Measurements from ENCODE around the gene ZNF316.
A peak's percentile ranks its signal among the peaks of the same experiment; 100 is the strongest.
"Not testable (repeated sequence)": the region's sequence is repeated elsewhere in the genome, so short reads cannot be mapped to it uniquely, and the experiment has no call there.

Gene ZNF316

DNA sequence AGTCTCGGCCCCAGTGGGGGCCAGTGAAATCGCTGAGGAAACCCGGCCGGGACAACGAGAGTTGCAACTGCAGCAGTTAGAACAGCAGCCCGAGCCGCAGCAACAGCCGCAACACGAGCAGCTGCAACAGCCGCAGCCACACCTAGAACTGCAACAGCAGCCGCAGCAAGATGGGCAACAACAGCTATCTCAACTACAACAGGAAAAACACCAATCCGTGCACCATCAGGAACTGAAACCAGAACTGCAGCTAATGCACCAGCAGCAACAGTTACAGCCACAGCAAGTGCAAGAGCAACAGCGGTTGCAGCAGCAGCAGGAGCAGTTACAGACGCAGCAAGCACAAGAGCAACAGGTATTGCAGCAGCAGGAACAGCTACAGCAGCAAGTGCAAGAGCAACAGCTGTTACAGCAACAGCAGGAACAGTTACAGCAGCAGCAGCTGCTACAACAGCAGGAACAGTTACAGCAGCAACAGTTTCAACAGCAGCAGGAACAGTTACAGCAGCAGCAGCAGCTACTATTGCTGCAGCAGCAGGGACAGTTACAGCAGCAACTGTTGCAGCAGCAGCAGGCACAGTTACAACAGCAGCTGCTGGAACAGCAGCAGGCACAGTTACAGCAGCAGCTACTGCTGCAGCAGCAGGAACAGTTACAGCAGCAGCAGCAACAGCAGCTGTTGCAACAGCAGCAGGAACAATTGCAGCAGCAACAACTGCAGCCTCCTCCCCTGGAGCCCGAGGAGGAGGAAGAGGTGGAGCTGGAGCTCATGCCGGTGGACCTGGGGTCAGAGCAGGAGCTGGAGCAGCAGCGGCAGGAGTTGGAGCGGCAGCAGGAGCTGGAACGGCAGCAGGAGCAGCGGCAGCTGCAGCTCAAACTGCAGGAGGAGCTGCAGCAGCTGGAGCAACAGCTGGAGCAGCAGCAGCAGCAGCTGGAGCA, 15.7 kb upstream of the ZNF316 start:
- DNase-seq (ENCODE audit: low read depth in 1 of 2, low spot score in 1 of 2), result no peak

GRCh38 chr7:6622134-6622710, 14.9 kb upstream of the ZNF316 start:
- no peak for DNase-seq (ENCODE audit: low read depth in 1 of 2, low spot score in 1 of 2)

GRCh38 chr7:6623589-6624245, 13.4 kb upstream of the ZNF316 start:
- DNase-seq (ENCODE audit: low read depth in 1 of 2, low spot score in 1 of 2), result no peak

DNA sequence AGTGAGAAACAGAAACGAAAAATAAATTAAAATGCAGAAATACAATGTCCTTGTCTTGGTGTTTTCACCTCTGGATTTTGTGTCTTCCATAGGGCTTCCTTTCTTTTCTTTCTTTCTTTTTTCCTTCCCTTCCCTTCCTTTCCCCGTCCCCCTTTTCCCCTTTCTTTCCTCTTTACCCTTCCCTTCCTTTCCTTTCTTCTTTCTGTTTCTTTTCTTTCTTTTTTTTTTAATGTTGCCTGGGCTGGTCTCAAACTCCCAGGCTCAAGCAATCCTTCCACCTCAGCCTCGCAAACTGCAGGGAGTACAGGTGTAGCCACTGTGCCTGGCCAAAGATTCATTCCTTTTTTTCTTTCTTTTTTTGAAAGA, 12.9 kb upstream of the ZNF316 start:
- no peak for DNase-seq (ENCODE audit: low read depth in 1 of 2, low spot score in 1 of 2)

DNA sequence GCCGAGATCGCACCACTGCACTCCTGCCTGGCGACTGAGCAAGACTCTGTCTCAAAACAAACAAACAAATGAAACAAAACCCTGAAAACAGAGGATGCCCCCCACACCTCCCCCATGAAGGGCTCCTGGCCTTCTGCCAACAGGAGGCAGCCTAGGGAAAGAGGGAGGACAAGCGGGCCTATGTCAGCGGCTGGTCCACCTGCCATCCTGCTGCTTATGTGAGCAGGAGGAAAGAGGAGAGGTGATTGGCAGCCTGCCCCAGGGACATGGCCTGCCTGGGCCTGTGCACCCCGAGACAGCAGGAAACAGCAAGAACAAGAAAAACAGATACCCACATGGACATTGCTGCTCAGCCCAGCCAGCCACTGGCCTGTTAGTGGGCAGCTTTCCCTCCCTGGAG, 9.1 kb upstream of the ZNF316 start:
- no peak for DNase-seq (ENCODE audit: low read depth in 1 of 2, low spot score in 1 of 2)

GRCh38 chr7:6630007-6630849, 6.9 kb upstream of the ZNF316 start:
- no peak for DNase-seq (ENCODE audit: low read depth in 1 of 2, low spot score in 1 of 2)

DNA sequence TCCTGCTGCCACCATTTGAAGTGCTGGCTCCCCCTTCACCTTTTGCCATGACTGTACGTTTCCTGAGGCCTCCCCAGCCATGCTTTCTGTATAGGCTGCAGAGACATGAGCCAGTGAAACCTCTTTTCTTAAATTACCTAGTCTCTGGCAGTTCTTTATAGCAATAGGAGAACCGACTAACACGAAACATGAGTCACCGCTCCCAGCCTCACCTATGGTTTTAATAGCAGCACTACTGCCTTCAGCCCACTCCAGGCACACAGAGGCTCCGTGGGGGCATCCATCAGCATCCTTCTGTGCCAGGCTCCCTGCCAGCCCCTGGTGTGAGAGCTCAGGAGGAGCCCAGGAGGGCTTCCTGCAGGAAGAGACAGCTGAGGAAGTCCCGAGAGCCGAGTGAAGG, 5.5 kb upstream of the ZNF316 start:
- no peak for DNase-seq (ENCODE audit: low read depth in 1 of 2, low spot score in 1 of 2)

DNA sequence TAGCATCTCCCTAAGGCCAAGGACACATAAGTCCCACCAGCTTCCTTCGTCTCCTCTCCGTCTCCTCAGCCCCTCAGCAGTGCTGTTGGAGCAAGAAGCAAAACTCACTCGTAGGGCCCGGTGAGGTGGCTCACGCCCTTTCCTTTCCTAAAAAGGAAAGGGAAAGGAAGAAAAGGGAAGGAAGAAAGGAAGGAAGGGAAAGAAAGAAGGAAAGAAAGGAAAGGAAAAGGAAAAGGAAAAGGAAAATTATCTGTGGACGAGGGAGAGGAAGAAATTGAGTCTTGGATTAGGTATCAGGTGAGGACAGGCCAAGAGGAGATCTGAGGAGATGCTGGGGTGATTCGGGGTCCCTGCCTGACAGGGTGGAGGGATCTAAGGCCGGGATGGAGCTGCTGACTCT, 3.1 kb upstream of the ZNF316 start:
- DNase-seq (ENCODE audit: low read depth in 1 of 2, low spot score in 1 of 2), result no peak

DNA sequence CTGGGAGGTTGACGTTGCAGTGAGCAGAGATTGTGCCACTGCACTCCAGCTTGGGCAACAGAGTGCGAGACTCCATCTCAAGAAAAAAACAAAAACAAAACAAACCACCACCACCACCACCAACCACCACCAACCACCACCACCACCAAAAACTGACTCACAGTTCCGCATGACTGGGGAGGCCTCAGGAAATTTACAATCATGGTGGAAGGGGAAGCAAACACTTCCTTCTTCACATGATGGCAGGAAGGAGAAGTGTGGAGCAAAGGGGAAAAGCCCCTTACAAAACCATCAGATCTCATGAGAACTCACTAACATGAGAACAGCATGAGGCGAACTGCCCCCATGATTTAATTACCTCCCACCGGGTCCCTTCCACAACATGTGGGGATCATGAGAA, 2.1 kb upstream of the ZNF316 start:
- not testable (repeated sequence) for DNase-seq (ENCODE audit: low read depth in 1 of 2, low spot score in 1 of 2)

- peak in 1 of 2 donors; percentile 23 for DNase-seq (ENCODE audit: low read depth in 1 of 2, low spot score in 1 of 2)
These were observed 569 bp downstream of the ZNF316 start for GRCh38 chr7:6637544-6638229.

DNA sequence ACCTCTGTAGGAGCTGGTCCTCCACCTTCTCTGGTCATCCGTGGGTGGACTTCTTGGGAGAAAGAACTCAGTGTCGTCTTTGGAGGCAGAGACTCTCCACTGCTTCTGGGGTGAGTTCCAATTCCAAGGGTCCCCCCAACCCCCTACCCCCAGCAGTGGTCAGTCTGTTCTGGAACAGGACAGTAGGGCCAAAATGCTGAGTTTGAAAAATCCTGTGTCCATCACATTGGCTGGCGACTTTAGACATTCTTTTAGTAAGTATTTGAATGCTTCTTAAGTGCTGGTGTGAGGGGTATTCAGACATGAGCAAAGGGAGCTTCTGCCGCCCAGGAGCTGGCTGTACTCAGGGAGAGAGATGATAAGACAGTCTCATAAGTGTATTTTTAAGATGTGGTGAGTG, 1.9 kb downstream of the ZNF316 start:
- no peak for DNase-seq (ENCODE audit: low read depth in 1 of 2, low spot score in 1 of 2)

DNA sequence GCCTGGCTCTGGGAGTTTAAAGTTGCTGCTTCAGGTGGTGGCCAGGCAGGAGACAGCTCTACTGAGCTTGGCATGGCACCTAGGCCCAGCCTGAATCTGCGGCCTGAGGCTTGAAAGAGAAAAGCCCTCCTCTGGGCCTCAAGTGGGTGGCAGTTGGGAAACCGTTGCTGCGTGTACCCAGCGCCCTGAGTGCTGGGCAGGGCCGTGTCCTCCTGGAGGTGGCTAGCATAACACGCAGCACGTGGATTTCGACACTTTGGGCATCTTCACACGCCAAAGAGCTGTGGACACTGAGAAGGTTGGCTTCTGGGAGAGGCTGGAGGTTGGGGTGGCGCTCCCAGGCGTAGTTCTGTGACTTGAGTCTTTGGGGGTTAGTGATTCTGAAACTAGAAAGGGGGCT, 2.5 kb downstream of the ZNF316 start:
- DNase-seq (ENCODE audit: low read depth in 1 of 2, low spot score in 1 of 2), result no peak

DNA sequence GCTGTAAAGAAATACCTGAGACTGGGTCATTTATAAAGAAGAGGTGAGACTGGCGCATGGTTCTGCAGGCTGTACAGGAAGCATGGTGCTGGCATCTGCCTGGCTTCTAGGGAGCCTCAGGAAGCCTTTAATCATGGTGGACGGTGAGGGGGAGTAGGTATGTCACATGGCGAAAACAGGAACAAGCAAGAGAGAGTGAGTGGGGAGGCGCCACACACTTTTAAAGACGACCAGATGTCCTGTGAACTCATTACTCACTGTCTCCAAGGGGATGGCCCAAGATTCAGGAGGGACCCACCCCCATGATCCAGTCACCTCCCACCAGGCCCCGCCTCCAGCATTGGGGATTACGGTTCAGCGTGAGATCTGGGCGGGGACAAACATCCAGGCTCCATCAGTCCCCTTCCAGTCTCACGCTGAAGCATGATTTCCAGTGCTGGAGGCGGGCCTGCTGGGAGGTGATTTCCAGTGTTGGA, 3.2 kb downstream of the ZNF316 start:
- no peak for DNase-seq (ENCODE audit: low read depth in 1 of 2, low spot score in 1 of 2)

GRCh38 chr7:6641305-6642035, 4.4 kb downstream of the ZNF316 start:
- DNase-seq (ENCODE audit: low read depth in 1 of 2, low spot score in 1 of 2), result no peak

DNA sequence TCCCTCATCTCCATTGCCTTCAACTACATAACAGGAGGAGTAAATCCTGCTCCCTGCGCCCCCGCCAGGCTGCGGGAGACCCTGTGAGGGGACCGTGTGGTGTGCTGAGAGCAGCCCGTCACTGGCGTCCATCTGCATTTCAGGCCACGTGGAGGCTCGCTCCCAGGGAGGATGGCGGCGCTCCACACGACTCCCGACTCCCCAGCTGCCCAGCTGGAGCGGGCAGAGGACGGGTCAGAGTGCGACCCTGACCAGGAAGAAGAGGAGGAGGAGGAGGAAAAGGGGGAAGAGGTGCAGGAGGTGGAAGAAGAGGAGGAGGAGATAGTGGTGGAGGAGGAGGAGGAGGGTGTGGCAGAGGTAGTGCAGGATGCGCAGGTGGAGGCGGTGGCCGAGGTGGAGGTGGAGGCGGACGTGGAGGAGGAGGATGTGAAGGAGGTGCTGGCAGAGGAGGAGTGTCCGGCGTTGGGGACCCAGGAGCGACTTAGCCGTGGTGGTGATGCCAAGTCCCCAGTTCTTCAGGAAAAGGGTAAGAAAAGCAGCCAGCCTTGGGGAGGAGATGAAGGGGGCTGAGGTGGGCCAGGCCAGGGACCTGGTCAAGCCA, 5.2 kb downstream of the ZNF316 start:
- no peak for DNase-seq (ENCODE audit: low read depth in 1 of 2, low spot score in 1 of 2)

DNA sequence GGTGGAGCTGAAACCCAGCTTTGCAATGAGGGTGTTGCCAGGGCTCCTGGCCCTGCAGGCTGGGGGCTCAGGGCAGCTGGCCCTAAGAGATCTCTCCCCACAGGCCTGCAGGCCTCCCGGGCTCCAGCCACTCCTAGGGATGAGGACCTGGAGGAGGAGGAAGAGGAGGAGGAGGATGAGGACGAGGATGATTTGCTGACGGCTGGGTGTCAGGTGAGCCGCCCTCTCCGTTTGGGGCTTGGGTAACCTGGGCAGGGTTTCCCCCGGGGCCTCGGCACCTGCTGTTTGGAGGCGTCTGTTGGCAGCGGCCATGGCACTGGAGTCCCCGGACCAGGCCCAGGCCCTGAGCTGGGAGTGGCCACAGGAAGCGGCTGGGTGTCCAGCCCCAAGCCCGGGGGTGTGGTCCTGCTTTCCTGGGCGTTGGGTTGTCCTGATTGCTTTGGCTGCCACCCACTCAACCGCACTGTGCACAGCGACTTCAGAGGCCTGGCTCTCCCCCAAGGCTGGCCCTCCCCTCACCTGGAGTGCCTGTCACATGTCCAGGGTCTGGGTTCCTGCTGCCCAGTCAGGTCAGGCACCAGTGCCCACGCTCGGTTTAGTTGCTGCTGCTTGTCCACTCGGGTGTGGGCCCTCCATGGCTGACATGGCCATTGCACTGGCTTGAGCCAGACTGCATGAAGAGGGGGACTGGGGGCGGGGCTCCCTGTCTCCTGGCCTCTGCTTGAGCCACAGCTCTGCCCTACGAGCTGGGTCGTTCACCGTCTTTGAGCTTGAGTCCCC, 5.9 kb downstream of the ZNF316 start:
- DNase-seq (ENCODE audit: low read depth in 1 of 2, low spot score in 1 of 2), result no peak

- no peak for DNase-seq (ENCODE audit: low read depth in 1 of 2, low spot score in 1 of 2)
These were observed 7.0 kb downstream of the ZNF316 start for GRCh38 chr7:6643915-6644625.

GRCh38 chr7:6644728-6645127, 7.6 kb downstream of the ZNF316 start:
- no peak for DNase-seq (ENCODE audit: low read depth in 1 of 2, low spot score in 1 of 2)
